ENCODE measurements around the gene WDR90. TPM values are rescaled to one million over a fixed set of nuclear protein-coding genes. Genes with fewer than 3 reads are reported as not detected.

Gene WDR90
- total RNA-seq, result 100 to 1,000 TPM in 1 of 2 donors, 10 to 100 TPM in 1; 15.8 to 111 TPM

DNA sequence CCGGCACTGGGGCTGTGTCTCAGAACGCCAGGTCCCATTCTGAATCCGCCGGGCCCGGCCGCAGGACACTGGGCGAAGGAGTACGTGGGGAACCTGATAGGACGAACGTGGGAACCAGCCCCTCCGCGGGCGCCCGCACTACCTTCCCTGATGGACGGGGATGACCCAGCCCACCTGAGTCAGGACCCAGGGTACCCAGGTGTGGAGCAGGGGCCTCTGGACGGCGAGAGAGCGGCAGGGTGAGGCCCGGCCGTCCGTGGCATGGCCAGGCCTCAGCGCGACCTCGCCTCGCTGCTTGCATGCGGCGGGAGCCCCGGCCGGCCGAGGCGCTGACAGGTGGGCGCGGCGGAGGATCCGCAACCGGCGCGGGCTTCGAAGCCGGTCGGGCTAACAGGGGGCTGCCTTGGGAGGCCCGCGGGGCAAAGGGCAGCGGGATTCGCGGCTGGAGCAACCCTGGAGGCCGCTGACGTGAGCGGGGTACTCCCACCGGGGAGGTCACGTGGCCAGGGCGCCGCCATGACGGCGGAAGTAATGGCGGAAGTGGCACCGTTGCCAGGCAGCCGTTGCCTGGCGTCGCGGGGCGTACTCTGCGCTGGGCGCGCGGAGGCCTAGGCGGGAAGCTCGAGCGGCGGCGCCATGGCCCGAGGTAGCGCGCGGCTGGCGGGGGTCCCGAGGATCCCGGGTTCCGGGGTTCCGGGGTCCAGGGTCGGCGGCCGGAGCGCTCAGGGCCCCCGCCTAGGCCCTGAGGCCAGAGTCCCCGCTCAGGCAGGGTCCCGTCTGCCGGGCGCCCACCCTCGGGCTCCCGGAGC, at the start of gene WDR90:
Gene WDR90 (plus strand): TSS at position 585 of the 809 bp plus-strand sequence. CDS start 52 bp downstream, at position 637.
- peaks cover 65% of the 10 kb centered on the region for H3K4me1 ChIP-seq
- WGBS, 2 donors, result 8% methylated on average over 90 of the region's 91 CpGs; no CpG with 5 or more reads in 1 of the 2 donors
- TF ChIP-seq, protein P1, sequence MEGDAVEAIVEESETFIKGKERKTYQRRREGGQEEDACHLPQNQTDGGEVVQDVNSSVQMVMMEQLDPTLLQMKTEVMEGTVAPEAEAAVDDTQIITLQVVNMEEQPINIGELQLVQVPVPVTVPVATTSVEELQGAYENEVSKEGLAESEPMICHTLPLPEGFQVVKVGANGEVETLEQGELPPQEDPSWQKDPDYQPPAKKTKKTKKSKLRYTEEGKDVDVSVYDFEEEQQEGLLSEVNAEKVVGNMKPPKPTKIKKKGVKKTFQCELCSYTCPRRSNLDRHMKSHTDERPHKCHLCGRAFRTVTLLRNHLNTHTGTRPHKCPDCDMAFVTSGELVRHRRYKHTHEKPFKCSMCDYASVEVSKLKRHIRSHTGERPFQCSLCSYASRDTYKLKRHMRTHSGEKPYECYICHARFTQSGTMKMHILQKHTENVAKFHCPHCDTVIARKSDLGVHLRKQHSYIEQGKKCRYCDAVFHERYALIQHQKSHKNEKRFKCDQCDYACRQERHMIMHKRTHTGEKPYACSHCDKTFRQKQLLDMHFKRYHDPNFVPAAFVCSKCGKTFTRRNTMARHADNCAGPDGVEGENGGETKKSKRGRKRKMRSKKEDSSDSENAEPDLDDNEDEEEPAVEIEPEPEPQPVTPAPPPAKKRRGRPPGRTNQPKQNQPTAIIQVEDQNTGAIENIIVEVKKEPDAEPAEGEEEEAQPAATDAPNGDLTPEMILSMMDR (IDR thresholded peaks at IDR 0.05), result peak in 1 of 7 experiments; percentile 10
- TF ChIP-seq POLR2A (IDR thresholded peaks at IDR 0.05), result peak; percentile 39 to 63 (median 56)
- no peaks in the 10 kb centered on the region for H3K36me3 ChIP-seq (replicated peaks in 1 of 2; ENCODE audit: insufficient read depth in 1 of 2, low read depth in 2 of 2)
- peak within 1 kb of the TSS; percentile 37 to 70 for H3K4me3 ChIP-seq
- ATAC-seq, result peak; percentile 89
- no peaks in the 10 kb centered on the region for H3K9me3 ChIP-seq
- peak; percentile 92 to 94 (median 92) for DNase-seq
- peak within 1 kb of the TSS; percentile 92 to 96 (median 95) for H3K27ac ChIP-seq
- no peaks in the 10 kb centered on the region for H3K27me3 ChIP-seq
- intact Hi-C loops (cut with DNase I), result no loop called here

DNA sequence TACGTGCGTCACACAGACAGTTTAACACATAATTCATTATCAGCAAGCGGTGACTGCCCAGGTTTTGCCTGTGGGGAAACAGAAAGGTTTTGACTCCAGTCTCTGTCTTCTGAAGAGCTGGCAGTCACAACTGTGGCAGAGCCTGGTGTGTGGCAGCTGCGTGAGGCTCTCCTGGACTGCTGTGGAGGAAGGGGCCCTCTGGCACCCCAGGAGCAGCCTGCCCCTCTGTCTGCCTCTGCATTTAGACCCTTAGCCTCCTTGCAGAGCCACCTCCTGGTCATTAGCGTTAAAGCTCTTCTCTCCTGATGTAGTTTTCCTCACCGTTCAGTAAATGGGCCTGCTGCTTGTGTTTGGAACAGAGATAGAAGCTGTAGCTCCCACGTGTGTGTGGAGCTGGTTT, 48.4 kb upstream of the WDR90 start:
- DNase-seq, result no peak

DNA sequence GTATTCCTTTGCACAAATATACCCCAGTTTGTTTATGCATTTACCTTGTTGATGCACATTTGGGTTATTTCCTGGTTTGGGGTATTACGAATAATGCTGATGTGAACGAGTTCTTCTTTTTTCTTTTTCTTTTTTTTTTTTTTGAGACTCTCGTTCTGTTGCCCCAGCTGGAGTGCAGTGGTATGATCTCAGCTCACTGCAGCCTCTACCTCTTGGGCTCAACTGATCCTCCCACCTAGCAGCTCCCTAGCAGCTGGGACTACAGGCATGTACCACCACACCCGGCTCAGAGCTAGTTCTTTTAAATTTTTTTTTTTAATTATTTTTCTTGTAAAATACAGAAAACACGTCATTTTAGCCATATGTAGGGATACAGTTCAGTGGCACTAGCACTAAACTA, 45.2 kb upstream of the WDR90 start:
- TF ChIP-seq, protein P1 (IDR thresholded peaks at IDR 0.05), result no peak
- no peak for TF ChIP-seq POLR2A (IDR thresholded peaks at IDR 0.05)
- Histone ChIP-seq H3K27ac (no peak overlapping the region), H3K9me3 (no peaks in the 10 kb centered on the region), H3K27me3 (no peaks in the 10 kb centered on the region), H3K36me3 (replicated peaks in 1 of 2; ENCODE audit: insufficient read depth in 1 of 2, low read depth in 2 of 2) (peaks cover 0 to 4% of the 10 kb centered on the region in 2 donors), H3K4me1 (peaks cover 14% of the 10 kb centered on the region), H3K4me3 (no peak overlapping the region)
- intact Hi-C loops (cut with DNase I), result no loop called here
- DNase-seq (no peak), ATAC-seq (no peak)
- WGBS, 2 donors, result 81% methylated on average over 5 of the region's 5 CpGs

More for the DNA sequence above, 48.4 kb upstream of the WDR90 start:
- intact Hi-C loops (cut with DNase I), result no loop called here
- TF ChIP-seq, protein P1 (IDR thresholded peaks at IDR 0.05), result peak in 1 of 7 experiments; percentile 10
- no peak for TF ChIP-seq POLR2A (IDR thresholded peaks at IDR 0.05)
- Histone ChIP-seq H3K4me1 (peaks cover 32% of the 10 kb centered on the region), H3K9me3 (no peaks in the 10 kb centered on the region), H3K36me3 (replicated peaks in 1 of 2; ENCODE audit: insufficient read depth in 1 of 2, low read depth in 2 of 2) (peaks cover 0 to 4% of the 10 kb centered on the region in 2 donors), H3K27me3 (no peaks in the 10 kb centered on the region), H3K27ac (no peak overlapping the region), H3K4me3 (no peak overlapping the region)
- no peak for ATAC-seq
- 53 to 63% methylated on average over 6 to 7 of the region's 7 CpGs for WGBS, 2 donors

DNA sequence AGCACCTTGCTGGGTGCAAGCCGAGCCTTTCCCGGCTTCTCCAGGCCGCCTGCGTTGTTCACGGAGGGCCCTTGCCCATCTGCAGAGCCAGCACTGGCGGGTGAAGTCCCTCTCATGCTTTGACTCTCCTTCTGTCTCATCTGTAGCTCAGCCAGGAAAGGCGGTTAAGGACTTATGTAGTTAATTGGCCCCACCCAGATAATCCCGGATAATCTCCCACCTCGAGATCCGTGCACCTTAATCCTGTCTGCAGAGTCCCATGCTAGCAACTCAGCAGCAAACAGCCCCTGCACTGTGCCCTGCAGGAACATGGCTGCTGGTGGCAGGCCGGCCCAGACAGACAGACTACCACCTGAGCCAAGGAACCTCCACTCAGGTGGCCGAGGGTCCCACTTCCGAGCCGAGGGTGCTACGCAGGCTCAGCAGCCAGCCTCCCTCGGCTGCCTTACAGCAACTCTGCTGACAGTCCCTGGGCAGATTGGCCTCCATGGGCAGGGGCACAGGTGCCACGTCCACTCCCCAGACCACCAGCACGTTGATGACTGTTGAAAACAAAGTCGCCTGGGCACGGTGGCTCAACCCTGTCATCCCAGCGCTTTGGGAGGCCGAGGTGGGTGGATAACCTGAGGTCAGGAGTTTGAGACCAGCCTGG, 42.4 kb upstream of the WDR90 start:
- intact Hi-C loops (cut with DNase I), result no loop called here
- DNase-seq (no peak), ATAC-seq (no peak)
- Histone ChIP-seq H3K27ac (no peak overlapping the region), H3K4me1 (peaks cover 28% of the 10 kb centered on the region), H3K9me3 (no peaks in the 10 kb centered on the region), H3K27me3 (no peaks in the 10 kb centered on the region), H3K4me3 (no peak overlapping the region), H3K36me3 (replicated peaks in 1 of 2; ENCODE audit: insufficient read depth in 1 of 2, low read depth in 2 of 2) (no peaks in the 10 kb centered on the region)
- WGBS, 2 donors, result 94% methylated on average over 9 to 21 of the region's 22 CpGs
- TF ChIP-seq, protein P1 (IDR thresholded peaks at IDR 0.05), result no peak
- TF ChIP-seq POLR2A (IDR thresholded peaks at IDR 0.05), result no peak

Measured in body of pancreas (tissue), 4 donors.